GM19043 (cell line): ENCODE results near the gene CHP2.
"Not testable (repeated sequence)": the region's sequence is repeated elsewhere in the genome, so short reads cannot be mapped to it uniquely, and the experiment has no call there.

ENCODE experiments used
- ATAC-seq: cut with Tn5 transposase; IDR thresholded peaks from one replicate; pipeline ENCODE4 v1.9.1; 2021; ENCODE audit warnings: low read depth; ENCODE audit not compliant: unreplicated experiment

Gene CHP2

GRCh38 chr16:23754594-23755483 lies at the start of gene CHP2:
TSS of gene CHP2 (plus strand) at chr16:23755026. CDS start at chr16:23755050, 24 bp downstream.
- no peak for ATAC-seq

- ATAC-seq: no peak
These were observed 49.3 kb upstream of the CHP2 start for GRCh38 chr16:23705517-23705902.

- no peak for ATAC-seq
These were observed 48.4 kb upstream of the CHP2 start for GRCh38 chr16:23706439-23706838.

GRCh38 chr16:23709536-23709935 lies 45.3 kb upstream of the CHP2 start:
- no peak for ATAC-seq

DNA sequence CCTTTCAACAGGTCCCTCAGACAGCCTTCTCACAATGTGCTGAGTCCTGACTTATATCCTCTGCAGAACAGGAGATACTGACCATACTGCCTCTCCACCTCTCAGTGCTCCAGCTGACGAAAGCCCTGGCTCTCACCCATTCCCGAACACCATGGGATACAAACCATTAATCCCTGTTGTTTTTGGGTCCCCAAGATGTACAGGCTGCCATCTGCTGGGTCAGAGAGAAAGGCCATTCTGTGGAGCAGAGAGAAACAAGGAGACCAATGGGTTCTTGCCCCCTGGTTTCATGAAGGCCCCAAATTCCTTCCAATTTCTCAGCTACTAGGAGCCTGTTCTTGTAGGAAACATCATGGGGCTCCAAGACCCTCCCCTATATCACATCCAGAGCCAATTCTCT lies 44.8 kb upstream of the CHP2 start:
- no peak for ATAC-seq

DNA sequence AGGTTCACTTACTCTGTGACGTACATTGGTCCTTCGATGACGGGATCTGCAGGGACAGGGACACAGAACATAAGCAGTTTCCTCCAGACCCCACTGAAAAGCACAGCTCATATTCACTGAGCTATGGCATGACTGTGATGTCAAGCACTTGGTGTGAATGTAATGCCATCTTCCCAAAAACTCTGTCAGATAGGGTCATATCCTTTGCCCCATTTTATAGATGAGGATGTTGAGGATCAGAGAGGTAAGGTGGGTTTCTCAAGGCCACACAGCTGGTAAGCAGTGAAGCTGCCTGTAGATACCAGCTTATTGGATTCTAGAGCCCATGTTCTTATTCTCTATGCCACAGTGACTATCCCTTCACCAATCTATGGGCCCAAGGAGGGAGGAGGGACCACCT lies 44.3 kb upstream of the CHP2 start:
- ATAC-seq: no peak

DNA sequence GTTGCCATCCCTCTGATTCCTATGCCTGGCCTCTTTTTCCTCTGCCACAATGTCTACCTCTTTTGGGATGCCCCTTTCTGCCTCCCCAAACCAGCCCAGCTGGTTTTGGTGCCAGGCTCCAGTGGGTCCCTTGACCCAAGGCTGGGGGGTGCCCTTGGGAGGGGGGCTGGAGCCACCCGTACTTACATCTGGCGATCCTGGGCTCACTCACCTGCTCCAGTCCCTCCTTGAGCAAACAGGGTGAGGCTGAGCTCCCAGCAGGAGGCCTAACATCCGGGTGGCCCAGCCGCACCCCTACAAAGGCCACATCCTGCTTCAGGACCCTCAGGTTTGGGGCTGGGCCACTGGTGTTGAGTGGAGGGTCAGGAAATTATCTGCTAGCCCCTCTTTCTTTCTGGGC lies 43.0 kb upstream of the CHP2 start:
- no peak for ATAC-seq

GRCh38 chr16:23712976-23713375 lies 41.9 kb upstream of the CHP2 start, which contains the start of gene ERN2:
TSS of gene ERN2 (minus strand) at chr16:23713222. CDS start at chr16:23713187, 35 bp downstream.
- ATAC-seq: no peak

DNA sequence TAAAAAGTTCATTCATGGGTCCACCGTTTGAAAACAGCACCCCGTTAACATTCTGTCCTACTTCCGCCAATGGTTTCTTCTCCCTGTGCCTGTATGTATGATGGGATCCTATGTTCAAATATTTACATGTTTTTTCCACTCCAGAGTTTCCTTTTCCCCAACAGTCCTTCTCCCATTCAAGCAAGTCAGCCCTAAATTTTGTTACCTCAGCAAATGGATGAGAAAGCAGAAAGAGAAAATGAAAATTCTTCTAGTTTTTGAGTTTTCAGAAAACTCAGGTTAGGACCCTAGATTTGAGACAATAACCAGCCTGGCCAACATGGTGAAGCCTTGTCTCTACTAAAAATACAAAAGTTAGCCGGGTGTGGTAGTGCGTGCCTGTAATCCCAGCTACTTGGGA lies 38.3 kb upstream of the CHP2 start:
- ATAC-seq: no peak

DNA sequence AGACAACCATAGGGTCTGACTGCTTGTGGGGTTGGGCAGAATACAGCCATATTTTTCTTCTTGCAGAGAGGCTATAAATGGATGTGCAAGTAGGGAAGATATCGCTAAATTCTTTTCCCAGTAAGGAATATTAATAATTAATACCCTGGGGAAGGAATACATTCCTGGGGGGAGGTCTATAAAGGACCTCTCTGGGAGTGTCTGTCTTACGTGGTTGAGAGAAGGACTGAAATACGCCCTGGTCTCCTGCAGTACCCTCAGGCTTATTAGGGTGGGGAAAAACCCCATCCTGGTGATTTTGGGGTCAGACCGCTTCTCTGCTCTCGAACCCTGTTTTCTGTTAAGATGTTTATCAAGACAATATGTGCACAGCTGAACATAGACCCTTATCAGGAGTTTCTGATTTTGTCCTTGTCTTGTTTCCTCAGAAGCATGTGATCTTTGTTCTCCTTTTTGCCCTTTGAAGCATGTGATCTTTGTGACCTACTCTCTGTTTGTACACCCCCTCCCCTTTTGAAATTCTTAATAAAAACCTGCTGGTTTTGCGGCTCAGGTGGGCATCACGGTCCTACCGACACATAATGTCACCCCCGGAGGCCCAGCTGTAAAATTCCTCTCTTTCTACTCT lies 32.1 kb upstream of the CHP2 start:
- not testable (repeated sequence) for ATAC-seq

- no peak for ATAC-seq
These were observed 30.6 kb upstream of the CHP2 start for GRCh38 chr16:23724096-23724784.

DNA sequence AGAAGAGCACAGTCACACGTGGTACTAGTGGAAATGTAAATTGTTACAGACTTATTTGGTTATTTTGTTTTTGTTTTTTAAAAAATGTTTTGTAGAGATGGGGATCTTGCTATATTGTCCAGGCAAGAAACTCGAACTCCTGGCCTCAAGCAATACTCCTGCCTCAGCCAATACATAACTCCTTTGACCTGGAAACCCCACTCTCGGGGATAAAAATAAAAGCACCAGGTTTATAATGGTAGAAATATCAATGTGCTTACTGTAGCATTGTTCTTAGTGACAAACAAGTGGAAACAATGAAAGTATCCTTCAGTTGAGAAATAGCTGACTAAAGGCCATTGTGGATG lies 30.1 kb upstream of the CHP2 start:
- no peak for ATAC-seq

- no peak for ATAC-seq
These were observed 28.1 kb upstream of the CHP2 start for GRCh38 chr16:23726710-23727109.

DNA sequence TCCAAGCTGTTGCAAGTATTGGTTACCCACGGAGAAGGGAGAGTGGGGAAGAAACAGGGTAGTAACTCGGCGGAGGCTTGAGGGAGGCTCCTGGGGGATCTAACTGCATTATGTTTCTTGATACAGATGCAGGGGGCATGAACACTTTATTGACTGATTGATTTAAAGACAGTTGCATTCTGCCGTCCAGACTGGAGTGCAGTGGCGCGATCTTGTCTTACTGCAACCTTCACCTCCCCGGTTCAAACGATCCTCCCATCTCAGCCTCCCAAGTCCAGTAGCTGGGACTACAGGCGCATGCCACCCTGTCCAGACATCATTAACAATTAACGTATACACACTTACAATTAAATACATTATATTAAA lies 26.7 kb upstream of the CHP2 start:
- no peak for ATAC-seq

- no peak for ATAC-seq
These were observed 25.1 kb upstream of the CHP2 start for GRCh38 chr16:23729503-23730424.

DNA sequence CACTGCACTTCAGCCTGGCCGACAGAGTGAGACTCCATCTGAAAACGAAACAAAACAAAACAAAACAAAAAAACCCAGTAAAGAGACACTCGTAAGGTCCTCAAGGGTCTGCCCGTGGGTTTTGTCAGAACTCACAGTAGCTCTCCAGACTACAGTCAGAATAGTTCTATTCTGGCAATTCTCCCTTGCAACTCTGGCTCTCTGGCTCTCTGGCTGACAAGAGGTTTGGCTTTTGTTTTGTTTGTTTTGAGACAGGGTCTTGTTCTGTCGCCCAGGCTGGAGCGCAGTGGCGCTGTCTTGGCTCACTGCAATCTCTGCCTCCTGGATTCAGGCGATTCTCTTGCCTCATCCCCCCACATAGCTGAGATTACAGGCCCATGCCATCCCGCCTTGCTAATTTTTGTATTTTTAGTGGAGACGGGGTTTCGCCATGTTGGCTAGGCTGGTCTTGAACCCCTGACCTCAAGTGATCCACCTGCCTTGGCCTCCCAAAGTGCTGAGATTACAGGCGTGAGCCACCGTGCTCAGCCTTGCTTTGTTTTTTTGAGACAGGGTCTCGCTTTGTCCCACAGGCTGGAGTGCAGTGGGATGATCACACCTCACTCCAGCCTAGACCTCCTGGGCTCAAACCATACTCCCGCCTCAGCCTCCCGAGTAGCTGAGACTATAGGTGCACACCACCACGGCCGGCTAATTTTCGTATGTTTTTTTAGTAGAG lies 20.5 kb upstream of the CHP2 start:
- no peak for ATAC-seq

DNA sequence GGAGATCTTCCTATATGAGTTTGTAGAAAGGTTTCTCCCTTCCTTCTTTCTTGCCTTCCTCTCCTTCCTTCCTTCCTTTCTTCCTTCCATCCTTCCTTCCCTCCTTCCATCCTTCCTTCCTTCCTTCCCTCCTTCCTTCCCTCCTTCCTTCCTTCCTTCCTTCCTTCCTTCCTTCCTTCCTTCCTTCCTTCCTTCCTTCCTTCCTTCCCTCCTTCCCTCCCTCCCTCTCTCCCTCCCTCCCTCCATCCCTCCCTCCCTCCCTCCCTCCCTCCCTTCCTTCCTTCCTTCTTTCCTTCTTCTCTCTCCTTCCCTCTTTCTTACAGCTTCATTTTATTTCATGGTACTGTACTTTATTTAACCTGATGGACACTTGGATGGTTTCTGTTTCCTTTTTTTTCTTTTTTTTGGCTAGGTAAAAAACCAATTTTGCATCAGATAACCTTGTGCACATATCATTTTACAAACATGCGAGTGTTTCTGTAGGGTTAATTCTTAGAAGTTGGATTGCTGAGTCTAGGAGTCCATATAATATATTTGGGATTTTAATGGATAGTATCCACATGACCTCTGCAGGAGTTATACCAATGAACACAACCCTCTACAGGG lies 17.3 kb upstream of the CHP2 start:
- not testable (repeated sequence) for ATAC-seq

- ATAC-seq: no peak
These were observed 15.3 kb upstream of the CHP2 start for GRCh38 chr16:23739516-23739915.

GRCh38 chr16:23741675-23742303 lies 13.0 kb upstream of the CHP2 start:
- no peak for ATAC-seq
